ENCODE results near the gene KIFC1. TPM values are rescaled to one million over a fixed set of nuclear protein-coding genes. Genes with fewer than 3 reads are reported as not detected.
"Not testable (repeated sequence)": the region's sequence is repeated elsewhere in the genome, so short reads cannot be mapped to it uniquely, and the experiment has no call there.

Gene KIFC1
- total RNA-seq, 1 donor from 2014 or later: 31.3 TPM

- peak overlapping the region; percentile 55 for H3K27ac Mint-ChIP-seq
- no peaks in the 10 kb centered on the region for H3K9me3 Mint-ChIP-seq
- no peaks in the 10 kb centered on the region for H3K36me3 Mint-ChIP-seq
- no peak for DNase-seq (ENCODE audit: low spot score in 2 of 2, unreplicated experiment in 2 of 2)
- H3K27me3 Mint-ChIP-seq (ENCODE audit: low read depth): peaks cover 2% of the 10 kb centered on the region
- H3K4me1 Mint-ChIP-seq: peaks cover 38% of the 10 kb centered on the region
- TF ChIP-seq CTCF (IDR thresholded peaks at IDR 0.05; ENCODE audit: unreplicated experiment): no peak
- H3K4me3 Mint-ChIP-seq: no peak overlapping the region
Observed at GRCh38 chr6:33347816-33348215, 43.8 kb upstream of the KIFC1 start.

- not testable (repeated sequence) for H3K4me1 Mint-ChIP-seq; H3K9me3 Mint-ChIP-seq; H3K4me3 Mint-ChIP-seq; H3K36me3 Mint-ChIP-seq; H3K27ac Mint-ChIP-seq; DNase-seq (ENCODE audit: low spot score in 2 of 2, unreplicated experiment in 2 of 2); H3K27me3 Mint-ChIP-seq (ENCODE audit: low read depth)
Observed at GRCh38 chr6:33355860-33356259, 35.8 kb upstream of the KIFC1 start.

- no peak overlapping the region for H3K27ac Mint-ChIP-seq
- H3K4me1 Mint-ChIP-seq: peaks cover 8% of the 10 kb centered on the region
- H3K4me3 Mint-ChIP-seq: no peak overlapping the region
- DNase-seq (ENCODE audit: low spot score in 2 of 2, unreplicated experiment in 2 of 2): no peak
- no peaks in the 10 kb centered on the region for H3K9me3 Mint-ChIP-seq
- peaks cover 5% of the 10 kb centered on the region for H3K27me3 Mint-ChIP-seq (ENCODE audit: low read depth)
- H3K36me3 Mint-ChIP-seq: no peaks in the 10 kb centered on the region
- TF ChIP-seq CTCF (IDR thresholded peaks at IDR 0.05; ENCODE audit: unreplicated experiment): no peak
Observed at GRCh38 chr6:33356295-33356694, 35.3 kb upstream of the KIFC1 start.

- H3K4me3 Mint-ChIP-seq; DNase-seq (ENCODE audit: low spot score in 2 of 2, unreplicated experiment in 2 of 2); H3K27ac Mint-ChIP-seq; H3K4me1 Mint-ChIP-seq; H3K27me3 Mint-ChIP-seq (ENCODE audit: low read depth); H3K9me3 Mint-ChIP-seq; H3K36me3 Mint-ChIP-seq: not testable (repeated sequence)
Observed at GRCh38 chr6:33357160-33357871, 34.3 kb upstream of the KIFC1 start.

GRCh38 chr6:33359331-33359730, 32.3 kb upstream of the KIFC1 start:
- Mint-ChIP-seq H3K27me3 (ENCODE audit: low read depth) (peaks cover 5% of the 10 kb centered on the region), H3K4me3 (no peak overlapping the region), H3K36me3 (no peaks in the 10 kb centered on the region), H3K9me3 (no peaks in the 10 kb centered on the region), H3K27ac (no peak overlapping the region), H3K4me1 (peaks cover 17% of the 10 kb centered on the region)
- TF ChIP-seq CTCF (IDR thresholded peaks at IDR 0.05; ENCODE audit: unreplicated experiment): no peak
- DNase-seq (ENCODE audit: low spot score in 2 of 2, unreplicated experiment in 2 of 2): no peak

GRCh38 chr6:33363486-33363885, 28.1 kb upstream of the KIFC1 start:
- Mint-ChIP-seq H3K4me1 (peaks cover 17% of the 10 kb centered on the region), H3K27ac (peak overlapping the region; percentile 5)
- not testable (repeated sequence) for H3K4me3 Mint-ChIP-seq; H3K9me3 Mint-ChIP-seq; H3K36me3 Mint-ChIP-seq; DNase-seq (ENCODE audit: low spot score in 2 of 2, unreplicated experiment in 2 of 2); H3K27me3 Mint-ChIP-seq (ENCODE audit: low read depth)

- DNase-seq (ENCODE audit: low spot score in 2 of 2, unreplicated experiment in 2 of 2); H3K9me3 Mint-ChIP-seq; H3K36me3 Mint-ChIP-seq; H3K27me3 Mint-ChIP-seq (ENCODE audit: low read depth): not testable (repeated sequence)
- Mint-ChIP-seq H3K27ac (peak overlapping the region; percentile 99), H3K4me1 (peaks cover 17% of the 10 kb centered on the region), H3K4me3 (peak overlapping the region; percentile 58)
Observed at GRCh38 chr6:33364475-33365205, 27.0 kb upstream of the KIFC1 start.

GRCh38 chr6:33365206-33365971, 26.2 kb upstream of the KIFC1 start:
- Mint-ChIP-seq H3K27ac (peak overlapping the region; percentile 71), H3K4me1 (peaks cover 17% of the 10 kb centered on the region)
- H3K9me3 Mint-ChIP-seq; H3K4me3 Mint-ChIP-seq; H3K36me3 Mint-ChIP-seq; H3K27me3 Mint-ChIP-seq (ENCODE audit: low read depth); DNase-seq (ENCODE audit: low spot score in 2 of 2, unreplicated experiment in 2 of 2): not testable (repeated sequence)
